ENCODE results near the gene PTPRB.
A peak's percentile ranks its signal among the peaks of the same experiment; 100 is the strongest.

The PTPRB gene

GRCh38 chr12:70592664-70593063 is 44.6 kb downstream of the PTPRB start:
- DNase-seq (ENCODE audit: low read depth), result no peak

- no peak for DNase-seq (ENCODE audit: low read depth)
Measured at GRCh38 chr12:70590549-70591226, 46.5 kb downstream of the PTPRB start.

GRCh38 chr12:70590051-70590450 is 47.2 kb downstream of the PTPRB start:
- DNase-seq (ENCODE audit: low read depth), result peak; percentile 49

- DNase-seq (ENCODE audit: low read depth), result no peak
Measured at GRCh38 chr12:70584332-70584731, 52.9 kb downstream of the PTPRB start.

- no peak for DNase-seq (ENCODE audit: low read depth)
Measured at GRCh38 chr12:70583251-70583650, 54.0 kb downstream of the PTPRB start.

GRCh38 chr12:70581208-70581607 is 56.0 kb downstream of the PTPRB start:
- DNase-seq (ENCODE audit: low read depth), result no peak

GRCh38 chr12:70577283-70577634 is 60.0 kb downstream of the PTPRB start:
- DNase-seq (ENCODE audit: low read depth), result no peak

GRCh38 chr12:70576341-70577282 is 60.6 kb downstream of the PTPRB start:
- DNase-seq (ENCODE audit: low read depth), result peak; percentile 54

- no peak for DNase-seq (ENCODE audit: low read depth)
Measured at GRCh38 chr12:70571705-70572268, 65.4 kb downstream of the PTPRB start.

- no peak for DNase-seq (ENCODE audit: low read depth)
Measured at GRCh38 chr12:70571029-70571428, 66.2 kb downstream of the PTPRB start.

- DNase-seq (ENCODE audit: low read depth), result no peak
Measured at GRCh38 chr12:70561550-70561949, 75.7 kb downstream of the PTPRB start.

- DNase-seq (ENCODE audit: low read depth), result no peak
Measured at GRCh38 chr12:70560671-70561070, 76.6 kb downstream of the PTPRB start.

GRCh38 chr12:70559390-70559789 is 77.8 kb downstream of the PTPRB start:
- DNase-seq (ENCODE audit: low read depth), result no peak

GRCh38 chr12:70557583-70558191 is 79.5 kb downstream of the PTPRB start:
- DNase-seq (ENCODE audit: low read depth), result no peak

- DNase-seq (ENCODE audit: low read depth), result no peak
Measured at GRCh38 chr12:70556179-70556869, 80.9 kb downstream of the PTPRB start.

- no peak for DNase-seq (ENCODE audit: low read depth)
Measured at GRCh38 chr12:70555081-70555480, 82.1 kb downstream of the PTPRB start.

- no peak for DNase-seq (ENCODE audit: low read depth)
Measured at GRCh38 chr12:70553391-70553859, 83.8 kb downstream of the PTPRB start.

GRCh38 chr12:70551731-70552130 is 85.5 kb downstream of the PTPRB start:
- no peak for DNase-seq (ENCODE audit: low read depth)

GRCh38 chr12:70550180-70550577 is 87.0 kb downstream of the PTPRB start:
- DNase-seq (ENCODE audit: low read depth), result no peak

- DNase-seq (ENCODE audit: low read depth), result no peak
Measured at GRCh38 chr12:70549340-70550179, 87.7 kb downstream of the PTPRB start.

- peak; percentile 86 for DNase-seq (ENCODE audit: low read depth)
Measured at GRCh38 chr12:70543444-70543843, 93.8 kb downstream of the PTPRB start.
